Dedifferentiated amniotic fluid mesenchymal stem cell (primary cell): Measurements from ENCODE around the gene YPEL3.

Source experiments
- DNase-seq: peaks from one replicate; pipeline ENCODE4 v3.0.0-alpha.2; 2016; ENCODE audit errors: extremely low spot score

The YPEL3 gene

DNA sequence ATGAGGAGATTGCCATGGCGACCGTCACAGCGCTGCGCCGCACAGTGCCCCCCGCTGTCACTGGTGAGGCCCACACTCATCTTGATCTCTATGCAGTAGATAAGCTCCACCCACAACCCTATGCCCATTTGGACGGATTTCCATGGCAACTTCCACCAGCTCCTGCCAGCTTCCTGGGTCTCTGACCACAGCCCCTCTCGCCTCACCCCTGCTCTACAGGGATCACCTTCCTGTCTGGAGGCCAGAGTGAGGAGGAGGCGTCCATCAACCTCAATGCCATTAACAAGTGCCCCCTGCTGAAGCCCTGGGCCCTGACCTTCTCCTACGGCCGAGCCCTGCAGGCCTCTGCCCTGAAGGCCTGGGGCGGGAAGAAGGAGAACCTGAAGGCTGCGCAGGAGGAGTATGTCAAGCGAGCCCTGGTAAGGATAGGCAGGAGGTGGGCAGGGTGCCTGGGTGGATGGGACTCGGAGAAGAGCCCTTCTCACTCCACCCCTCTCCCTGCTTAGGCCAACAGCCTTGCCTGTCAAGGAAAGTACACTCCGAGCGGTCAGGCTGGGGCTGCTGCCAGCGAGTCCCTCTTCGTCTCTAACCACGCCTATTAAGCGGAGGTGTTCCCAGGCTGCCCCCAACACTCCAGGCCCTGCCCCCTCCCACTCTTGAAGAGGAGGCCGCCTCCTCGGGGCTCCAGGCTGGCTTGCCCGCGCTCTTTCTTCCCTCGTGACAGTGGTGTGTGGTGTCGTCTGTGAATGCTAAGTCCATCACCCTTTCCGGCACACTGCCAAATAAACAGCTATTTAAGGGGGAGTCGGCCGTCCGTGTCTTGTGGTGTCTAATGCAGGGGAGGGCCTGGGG is 26.2 kb downstream of the YPEL3 start:
- no peak for DNase-seq

- DNase-seq: no peak
Observed at GRCh38 chr16:30068750-30069610, 27.0 kb downstream of the YPEL3 start.

GRCh38 chr16:30068333-30068732 is 27.7 kb downstream of the YPEL3 start:
- no peak for DNase-seq

GRCh38 chr16:30067584-30067916 is 28.5 kb downstream of the YPEL3 start:
- DNase-seq: no peak

GRCh38 chr16:30066761-30067583 is 29.0 kb downstream of the YPEL3 start:
- no peak for DNase-seq

GRCh38 chr16:30065943-30066760 is 29.9 kb downstream of the YPEL3 start:
- no peak for DNase-seq

- DNase-seq: peak; percentile 97
Observed at GRCh38 chr16:30065102-30065942, 30.7 kb downstream of the YPEL3 start, which contains the start of gene ALDOA. Gene ALDOA (plus strand): TSS chr16:30065760. CDS start chr16:30066898, 1,138 bp downstream.

GRCh38 chr16:30064729-30065101 is 31.3 kb downstream of the YPEL3 start:
- no peak for DNase-seq

GRCh38 chr16:30063893-30064728 is 31.9 kb downstream of the YPEL3 start:
- no peak for DNase-seq

GRCh38 chr16:30063278-30063892 is 32.6 kb downstream of the YPEL3 start:
- no peak for DNase-seq

GRCh38 chr16:30060836-30061554 is 35.0 kb downstream of the YPEL3 start:
- no peak for DNase-seq

- DNase-seq: no peak
Observed at GRCh38 chr16:30060346-30060745, 35.7 kb downstream of the YPEL3 start.

DNA sequence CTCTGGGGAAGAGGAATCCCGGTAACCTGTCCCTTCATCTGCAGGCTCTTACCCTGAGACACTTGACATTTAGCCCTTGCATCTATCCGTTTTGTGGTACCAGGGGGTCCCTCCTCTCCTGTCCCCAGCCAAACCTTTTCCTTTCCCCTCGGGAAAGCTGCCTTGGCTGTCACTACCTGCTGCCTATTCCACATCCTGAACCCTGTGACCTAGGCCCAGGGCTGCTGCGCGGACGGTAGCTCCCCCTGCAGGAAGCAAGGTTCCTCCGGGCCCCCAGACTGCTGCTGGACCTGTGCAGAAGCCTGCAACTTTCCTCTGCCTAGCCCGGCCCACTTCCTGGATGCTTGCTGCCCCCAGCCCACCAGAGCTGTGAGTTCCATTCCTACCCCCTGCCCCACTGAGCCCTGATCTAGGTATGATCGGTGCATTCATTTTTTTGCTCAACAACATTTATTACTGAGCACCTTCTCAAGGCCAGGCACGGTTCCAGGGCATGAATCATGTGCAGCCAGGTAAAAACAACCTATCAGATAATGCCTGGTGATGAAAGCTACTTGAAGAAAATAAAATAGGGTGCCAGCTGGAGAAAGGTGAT is 41.0 kb downstream of the YPEL3 start:
- DNase-seq: no peak

DNA sequence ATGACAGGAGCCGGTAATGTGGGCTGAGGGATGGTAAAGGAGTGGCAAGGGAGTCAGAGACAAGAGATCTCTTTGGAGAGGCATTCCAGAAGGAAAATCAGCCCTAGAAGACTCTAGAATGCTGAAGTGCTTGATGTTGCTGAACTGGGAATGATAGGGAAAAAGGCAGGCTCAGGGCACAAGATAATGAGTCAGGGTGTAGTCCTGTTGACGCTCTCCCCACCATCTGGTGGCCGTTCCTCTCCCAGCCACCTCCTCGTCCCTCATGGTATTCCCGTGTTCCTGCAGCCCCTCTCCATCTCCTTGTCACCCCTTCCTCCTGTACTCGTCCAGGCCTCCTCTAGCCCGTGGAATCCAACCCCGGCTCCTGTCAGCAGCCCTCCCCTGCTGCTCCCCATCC is 41.6 kb downstream of the YPEL3 start:
- DNase-seq: no peak

DNA sequence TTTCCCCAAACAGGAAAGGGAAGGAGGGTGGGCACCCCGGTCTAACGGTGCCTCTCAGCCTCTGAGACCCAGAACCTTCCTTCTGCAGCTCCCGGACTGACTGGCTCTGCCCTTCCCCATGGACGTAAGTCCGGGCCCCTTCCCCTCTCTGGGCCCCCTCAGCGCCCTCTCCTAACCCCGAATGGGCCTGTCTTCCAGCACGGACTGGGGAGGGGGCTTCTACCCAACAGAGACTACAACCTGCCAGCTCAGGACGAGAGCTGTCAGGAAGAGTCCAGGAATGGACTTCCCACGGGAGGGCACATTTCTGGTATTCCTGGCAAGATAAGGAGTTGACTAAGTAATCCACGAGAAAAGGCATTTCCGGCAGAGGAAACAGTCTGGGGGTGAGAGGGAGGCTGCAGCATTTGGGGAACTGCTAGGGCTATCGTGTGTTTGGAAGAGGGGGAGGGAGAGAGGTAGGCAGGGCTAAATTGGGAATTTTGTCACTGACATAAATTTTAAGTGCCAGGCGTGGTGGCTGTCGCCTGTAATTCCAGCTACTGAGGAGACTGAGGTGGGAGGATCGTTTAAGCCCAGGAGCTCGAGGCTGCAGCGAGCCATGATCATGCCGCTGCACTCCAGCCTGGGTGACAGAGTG is 42.5 kb downstream of the YPEL3 start:
- DNase-seq: peak; percentile 42

- peak; percentile 77 for DNase-seq
Observed at GRCh38 chr16:30052671-30053372, 43.2 kb downstream of the YPEL3 start.

DNA sequence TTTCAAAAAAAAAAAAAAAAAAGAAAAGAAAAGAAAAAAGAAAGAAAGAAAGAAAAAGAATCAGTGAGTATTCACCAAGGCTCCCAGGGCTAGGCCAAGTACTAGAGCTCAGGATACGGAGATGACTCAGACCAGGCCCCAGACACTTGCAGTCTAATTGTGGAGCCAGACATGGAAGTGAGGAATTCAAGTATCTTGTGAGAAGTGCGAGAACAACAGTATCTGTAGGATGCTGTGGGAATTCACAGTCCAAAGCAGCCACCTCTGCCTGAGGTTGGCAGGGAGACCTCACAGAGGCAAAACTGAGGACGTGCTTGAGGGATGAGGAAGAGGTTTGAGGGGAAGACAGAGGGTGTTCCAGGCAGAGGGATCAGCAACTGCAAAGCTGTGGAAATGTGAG is 44.5 kb downstream of the YPEL3 start:
- DNase-seq: no peak
